Stimulated activated CD8-positive, alpha-beta memory T cell treated with anti-CD3 and anti-CD28 coated beads, Interleukin-15, amount 100 ng/mL, for 1 hour (primary cell): Measurements from ENCODE around the gene S100A5.
A peak's percentile ranks its signal among the peaks of the same experiment; 100 is the strongest.
"Not testable (repeated sequence)": the region's sequence is repeated elsewhere in the genome, so short reads cannot be mapped to it uniquely, and the experiment has no call there.

ENCODE experiments used
- DNase-seq: peaks from one replicate; pipeline ENCODE4 v3.0.0-alpha.2; 2020; ENCODE audit warnings: low read depth

The S100A5 gene

DNA sequence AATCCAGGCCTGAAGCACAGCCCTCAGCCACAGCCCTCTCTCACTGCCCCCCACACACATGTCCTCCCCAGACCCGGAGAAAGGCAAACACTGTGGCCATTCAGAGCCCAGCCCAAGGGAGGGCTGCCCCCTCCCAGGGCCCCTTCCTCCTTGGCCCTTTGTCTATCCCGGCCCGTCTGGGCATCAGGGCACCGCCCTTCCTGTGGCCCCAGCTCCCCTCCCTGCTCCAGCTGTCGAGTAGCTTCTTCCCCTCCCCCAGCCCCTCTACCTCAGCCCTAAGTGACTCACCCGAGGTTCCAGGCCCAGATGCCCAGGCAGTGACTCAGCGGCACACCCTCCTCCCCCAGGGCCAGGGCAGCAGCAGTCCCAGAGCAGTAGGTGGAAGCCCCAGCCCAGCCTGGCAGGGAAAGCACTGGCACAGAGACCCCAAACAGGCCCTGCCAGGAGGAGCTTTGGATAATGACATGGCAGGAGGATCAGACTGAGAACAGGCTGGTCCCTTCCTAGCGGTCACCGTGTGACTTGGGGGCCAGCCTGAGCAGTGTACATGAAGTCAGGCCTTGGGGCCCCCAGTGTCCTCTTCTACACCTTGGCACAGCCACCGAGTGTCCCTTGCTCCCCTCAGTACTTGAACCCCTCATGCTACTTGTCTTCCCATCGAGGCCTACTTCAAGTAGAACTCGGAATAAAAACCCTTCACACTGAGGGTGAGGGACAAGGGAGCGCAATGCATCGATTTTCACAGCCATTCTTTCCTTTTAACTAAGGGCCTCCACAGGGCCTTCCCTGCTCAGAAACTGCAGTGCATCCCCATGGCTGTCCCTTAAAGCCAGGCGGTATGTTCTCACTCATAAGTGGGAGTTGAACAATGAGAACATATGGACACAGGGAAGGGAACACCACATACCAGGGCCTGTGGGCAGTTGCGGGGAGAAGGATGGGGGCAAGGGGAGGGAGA, 26.0 kb upstream of the S100A5 start:
- peak; percentile 70 for DNase-seq

DNA sequence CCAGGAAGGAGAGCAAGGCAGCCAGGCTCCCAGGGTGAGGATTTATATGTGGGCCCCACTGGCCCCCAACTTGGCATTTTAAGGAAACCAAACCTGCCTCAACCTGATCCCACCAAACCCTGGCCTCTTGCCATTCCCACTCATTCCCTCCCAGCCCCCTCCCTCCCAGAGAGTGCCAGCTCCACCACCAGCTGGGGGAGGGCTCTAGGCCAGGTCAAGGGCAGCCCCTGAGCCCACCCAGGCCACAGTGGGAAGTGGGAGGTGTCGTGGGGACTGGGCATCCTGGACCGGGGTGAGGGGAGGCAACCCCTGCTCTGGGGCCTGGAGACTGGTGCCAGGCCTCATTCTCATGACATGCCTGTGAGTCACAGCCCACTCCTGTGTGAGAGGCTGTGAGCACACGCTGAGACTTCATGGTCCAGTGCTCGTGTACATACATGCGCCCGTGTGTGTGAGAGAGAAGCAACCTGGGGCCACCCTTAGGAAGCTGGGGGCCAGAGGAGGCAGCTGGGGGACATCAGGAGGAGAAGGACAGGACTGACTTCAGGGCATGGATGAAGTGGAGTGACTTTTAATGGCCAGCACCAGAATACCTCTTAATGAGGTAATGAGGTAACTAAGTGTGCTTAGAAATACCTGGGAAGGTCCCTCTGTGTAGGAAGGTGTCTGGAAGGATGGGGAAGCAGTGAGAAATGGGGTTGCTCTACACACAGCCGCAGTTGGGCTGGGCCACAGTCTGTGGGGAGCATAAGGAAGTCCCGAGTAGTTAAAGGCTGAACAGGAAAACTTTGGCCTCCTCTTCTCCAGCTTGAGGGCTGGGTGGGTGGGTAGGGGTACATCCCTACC, 25.0 kb upstream of the S100A5 start, which contains the start of gene S100A2:
Gene S100A2, minus strand, starts transcription at position 316 of the 846 bp plus-strand sequence. CDS start 1,967 bp downstream, outside the sequence.
- no peak for DNase-seq

DNA sequence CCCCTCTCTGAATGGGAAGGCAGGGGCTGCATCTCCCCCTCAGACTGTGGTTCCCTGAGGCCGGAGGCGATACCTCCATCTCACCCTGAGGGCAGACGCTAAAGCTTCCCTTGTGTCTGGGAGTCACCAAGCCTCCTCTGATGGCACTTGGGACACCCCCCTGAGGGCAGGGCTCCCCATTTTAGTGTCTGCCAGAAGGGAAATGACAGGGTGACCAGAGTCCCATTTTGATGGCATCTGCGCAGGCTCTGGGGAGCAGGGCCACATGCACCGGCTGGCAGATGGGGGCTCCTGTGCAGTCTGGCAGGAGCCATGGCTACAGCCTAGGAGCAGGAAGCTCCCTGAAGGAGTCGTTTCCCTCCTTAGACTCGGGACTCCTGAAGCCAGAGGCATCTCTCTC, 23.3 kb upstream of the S100A5 start:
- no peak for DNase-seq

DNA sequence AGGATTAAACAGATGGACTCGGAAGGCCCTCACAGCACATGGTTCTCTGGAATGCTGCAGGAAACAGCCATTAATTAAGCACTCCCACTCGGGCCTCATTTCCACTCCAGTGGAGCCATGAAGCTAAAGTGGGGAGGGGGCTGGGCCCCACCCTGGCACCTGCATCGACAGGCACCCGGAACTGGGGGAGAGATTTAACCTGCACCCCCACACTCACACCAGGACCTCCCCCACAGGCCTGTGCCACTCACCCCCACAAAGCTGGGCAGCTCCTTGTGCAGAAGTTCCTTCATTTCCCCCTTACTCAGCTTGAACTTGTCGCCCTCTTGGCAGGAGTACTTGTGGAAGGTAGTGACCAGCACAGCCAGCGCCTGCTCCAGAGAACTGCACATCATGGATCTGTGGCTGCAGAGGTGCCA, 22.8 kb upstream of the S100A5 start:
- no peak for DNase-seq

DNA sequence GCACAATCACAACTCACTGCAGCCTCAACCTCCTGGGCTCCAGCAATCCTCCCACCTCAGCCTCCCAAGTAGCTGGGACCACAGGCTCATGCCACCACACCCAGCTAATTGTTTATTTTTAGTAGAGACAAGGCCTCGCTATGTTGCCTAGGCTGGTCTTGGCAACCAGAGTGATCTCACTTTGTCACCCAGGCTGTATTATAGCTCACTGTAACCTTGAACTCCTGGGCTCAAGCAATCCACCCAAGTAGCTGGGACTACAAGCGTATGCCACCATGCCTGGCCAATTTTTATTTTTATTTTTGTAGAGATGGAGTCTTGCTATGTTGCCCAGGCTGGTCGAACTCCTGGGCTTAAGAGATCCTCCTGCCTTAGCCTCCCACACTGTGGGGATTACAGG, 21.3 kb upstream of the S100A5 start:
- DNase-seq: not testable (repeated sequence)

DNA sequence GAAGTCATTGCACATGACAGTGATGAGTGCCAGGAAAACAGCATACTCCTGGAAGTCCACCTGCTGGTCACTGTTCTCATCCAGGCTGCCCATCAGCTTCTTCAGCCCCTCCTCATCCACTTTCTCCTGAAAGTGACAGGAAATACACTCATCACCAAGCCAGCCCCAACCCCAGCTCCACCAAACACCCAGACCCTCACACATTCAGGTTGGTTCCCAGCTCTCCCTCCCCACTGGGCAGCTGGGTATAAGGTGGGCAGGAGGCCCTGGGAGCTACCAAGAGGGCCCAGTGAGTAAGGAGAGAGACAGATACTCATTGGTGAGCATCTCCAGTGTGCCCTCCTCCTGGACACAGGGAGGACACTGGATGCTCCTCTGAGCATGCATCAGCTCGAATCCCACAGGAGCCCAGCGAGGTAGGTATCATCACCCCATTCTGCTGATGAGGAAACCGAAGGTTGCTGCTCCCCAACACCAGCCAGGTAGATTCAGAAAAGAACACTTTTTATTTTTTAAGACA, 20.8 kb upstream of the S100A5 start:
- DNase-seq: no peak

DNA sequence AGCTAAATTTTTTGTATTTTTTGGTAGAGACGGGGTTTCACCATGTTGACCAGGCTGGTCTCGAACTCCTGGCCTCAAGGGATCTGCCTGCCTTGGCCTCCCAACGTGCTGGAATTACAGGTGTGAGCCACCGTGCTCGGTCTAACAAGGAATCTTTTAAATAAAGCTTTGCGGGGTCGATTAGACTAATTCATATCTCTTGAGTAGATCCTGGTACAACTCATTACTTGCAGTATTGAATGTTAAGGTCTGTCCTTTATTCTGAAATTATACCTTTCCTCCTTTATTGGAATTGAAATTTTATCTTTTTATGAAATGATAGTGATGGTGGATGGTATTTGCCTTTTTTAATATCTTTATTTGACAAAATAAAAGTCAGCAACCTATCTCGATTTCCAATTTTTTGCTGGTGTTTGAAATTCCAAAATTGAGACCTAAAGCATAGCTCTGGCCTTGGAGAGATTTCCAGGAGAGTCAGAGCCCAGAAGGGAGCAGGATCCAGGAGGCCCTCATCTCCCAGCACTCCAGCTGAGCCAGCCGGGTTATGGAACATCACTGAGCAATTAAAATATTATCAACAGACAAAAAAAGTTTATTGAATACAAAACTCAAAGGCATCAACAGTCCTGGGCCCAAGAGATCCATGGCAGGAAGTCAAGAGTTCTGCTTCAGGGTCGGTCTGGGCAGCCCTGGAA, 20.2 kb upstream of the S100A5 start:
- no peak for DNase-seq

DNA sequence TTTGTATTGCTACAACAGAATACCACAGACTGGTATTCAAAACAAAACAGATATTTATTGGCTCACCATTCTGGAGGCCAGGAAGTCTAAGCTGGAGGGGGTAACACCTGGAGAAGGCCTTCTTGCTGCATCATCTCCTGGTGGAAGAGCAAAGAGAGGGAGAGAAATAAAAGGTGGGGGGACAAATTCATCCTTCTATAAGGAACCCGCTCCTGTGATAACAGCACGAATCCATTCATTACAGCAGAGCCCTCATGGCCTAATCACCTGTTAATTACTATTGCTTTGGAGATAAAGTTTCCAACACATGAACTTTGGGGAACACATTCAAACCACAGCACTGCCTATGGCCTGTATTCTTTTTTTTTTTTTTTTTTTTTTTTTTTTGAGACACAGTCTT, 19.5 kb upstream of the S100A5 start:
- no peak for DNase-seq

DNA sequence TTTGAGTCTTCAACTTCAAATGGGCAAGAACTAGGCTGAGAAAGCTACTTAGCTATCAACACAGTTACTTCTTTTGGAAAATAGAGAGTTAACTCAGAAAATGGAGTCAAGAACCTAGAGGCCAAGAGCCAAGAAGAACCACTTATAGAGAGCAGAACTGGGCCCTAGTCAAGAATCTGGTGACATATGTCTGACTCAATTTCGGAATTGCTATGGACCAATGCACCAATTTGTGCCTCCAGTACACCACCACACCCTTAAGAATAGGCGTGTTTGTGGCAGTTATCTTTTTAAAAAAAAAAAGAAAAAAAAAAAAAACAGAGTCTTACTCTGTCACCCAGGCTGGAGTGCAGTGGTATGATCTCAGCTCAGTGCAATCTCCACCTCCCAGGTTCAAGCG, 17.1 kb upstream of the S100A5 start:
- DNase-seq: no peak

DNA sequence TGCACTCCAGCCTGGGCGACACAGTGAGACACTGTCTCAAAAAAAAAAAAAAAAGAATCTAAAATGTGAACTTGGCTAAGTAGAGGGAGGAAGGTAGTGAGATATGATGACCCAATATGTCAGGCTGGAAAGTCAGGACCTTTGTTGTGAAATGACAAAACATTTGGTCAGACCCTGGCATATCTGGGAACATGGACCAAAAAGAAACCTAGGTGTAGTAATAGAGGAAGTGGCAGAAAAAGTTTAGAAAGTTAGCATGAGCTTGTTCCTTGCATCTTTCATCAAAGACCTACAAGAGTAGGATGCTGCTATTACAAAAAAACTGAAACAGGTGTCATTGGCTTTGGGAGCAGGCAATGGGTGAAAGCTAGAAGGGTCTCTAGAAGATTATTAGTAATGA, 15.6 kb upstream of the S100A5 start:
- no peak for DNase-seq

DNA sequence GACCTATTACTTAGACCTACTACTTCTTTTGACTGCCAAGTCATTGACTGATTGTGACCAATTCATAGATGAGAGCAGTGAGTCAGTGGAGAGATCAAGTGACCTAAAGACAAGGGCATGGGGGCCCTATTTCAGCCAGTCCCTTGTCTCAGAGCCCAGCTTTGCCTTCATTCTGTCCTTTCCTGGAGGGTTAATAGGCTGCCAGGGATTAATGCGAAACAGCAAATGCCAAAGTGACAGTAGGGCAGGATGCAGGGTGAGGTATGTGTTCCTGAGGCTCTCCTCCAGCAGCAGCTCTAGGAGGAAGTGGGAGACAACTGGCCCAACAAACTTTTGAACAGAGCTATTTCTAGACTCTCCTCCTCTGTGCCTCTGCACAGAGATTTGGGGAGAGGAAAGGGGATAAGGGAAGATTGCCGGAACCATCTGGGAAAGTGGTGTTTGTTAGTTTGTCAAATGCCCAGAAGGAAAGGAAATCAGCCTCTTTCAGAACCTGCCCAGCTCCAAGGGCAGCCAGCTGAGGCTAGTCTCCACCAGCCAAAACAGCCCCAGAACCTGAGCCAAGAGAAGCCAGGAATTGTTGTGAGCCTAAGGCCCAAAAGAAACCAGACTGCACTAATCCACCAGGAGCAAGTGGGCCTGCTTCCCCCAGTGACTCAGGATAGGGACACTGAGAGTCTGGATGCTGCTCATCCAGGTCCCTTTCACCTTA, 13.3 kb upstream of the S100A5 start:
- no peak for DNase-seq

DNA sequence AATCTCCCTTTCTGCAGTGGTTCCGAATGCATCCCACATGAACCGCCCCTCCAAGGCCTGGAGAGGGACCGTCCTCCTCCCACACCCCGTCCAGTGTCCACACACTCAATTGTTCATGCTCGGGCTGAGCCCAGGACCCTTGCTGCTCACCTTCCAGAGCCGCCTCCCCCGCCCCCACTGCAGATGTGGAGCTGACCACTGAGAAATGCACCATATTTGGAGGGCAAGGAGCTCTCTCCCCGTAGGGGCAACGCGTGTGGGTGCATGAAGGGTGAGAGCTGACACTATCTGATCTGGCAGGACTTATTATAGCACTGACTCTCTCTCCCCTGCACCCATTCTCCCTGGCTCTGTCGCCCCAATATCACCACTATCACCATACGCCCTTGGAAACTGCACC, 12.4 kb upstream of the S100A5 start:
- no peak for DNase-seq

DNA sequence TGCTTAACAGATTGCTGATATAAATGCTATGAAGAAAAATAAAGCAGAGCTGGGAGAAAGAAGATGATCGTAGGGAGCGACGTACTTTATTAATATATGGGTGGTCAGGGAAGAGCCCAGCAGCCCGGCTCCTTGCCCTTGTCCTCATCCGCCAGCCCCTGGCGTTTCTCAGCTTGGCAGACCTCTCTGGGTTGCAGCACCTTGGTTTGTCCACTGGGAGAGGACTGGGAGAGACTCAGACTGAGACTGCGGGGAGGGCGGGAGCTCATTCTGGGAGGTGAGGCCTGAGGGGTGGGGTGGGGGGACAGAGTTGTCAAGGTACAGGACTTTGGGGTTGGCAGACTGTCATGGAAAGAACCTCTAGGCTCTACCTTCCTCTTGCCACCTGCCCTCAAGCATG, 11.6 kb upstream of the S100A5 start:
- DNase-seq: no peak

DNA sequence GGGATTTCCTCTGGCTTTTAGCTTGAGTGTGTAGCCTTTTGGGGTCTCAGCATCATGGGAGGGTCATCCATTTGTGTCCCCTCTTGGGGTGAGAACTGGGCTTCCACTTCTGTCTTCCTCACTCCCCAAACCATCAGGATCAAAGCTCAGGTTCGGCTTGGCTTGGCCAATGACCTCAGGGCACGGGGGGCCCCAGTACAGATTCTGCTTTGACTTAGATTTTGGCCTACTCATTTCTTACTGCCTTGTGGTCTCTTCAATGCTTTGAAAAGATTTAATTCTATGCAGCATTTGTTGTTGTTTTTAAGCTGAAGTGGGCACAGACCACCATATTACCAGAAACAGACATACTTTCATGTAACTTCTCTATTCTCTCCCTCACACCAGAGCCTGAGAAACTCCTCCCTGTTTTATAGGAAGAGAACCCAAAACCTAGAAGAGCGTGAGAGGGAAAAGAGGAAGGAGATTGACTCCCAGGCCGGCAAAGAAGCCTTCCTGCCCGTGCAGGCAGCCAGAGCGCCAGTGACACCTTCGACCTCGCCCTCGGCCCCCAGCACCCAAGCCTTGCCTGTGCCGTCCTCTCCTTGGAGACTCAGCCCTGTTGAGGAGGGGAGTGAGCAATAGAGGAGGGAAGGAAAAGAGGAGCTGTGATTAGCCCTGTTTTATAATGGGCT, 10.2 kb upstream of the S100A5 start:
- no peak for DNase-seq

DNA sequence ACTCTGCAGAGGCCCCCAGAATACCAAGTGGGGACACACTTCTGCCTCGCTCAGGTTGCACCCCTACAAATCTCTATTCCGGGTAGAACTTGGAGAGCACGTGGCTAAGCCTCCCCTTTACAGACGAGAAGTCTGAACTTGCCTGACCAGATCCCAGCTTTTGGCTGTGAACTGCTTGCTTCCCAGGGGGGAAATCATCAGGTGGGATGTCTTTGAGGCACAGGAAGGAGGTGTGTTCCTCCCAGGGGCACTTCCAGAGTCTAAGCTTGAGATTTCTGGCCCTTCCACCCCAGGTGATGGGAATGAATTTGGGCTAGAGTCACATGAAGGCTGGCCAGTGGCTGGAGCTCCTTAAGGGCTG, 9.6 kb upstream of the S100A5 start:
- no peak for DNase-seq

DNA sequence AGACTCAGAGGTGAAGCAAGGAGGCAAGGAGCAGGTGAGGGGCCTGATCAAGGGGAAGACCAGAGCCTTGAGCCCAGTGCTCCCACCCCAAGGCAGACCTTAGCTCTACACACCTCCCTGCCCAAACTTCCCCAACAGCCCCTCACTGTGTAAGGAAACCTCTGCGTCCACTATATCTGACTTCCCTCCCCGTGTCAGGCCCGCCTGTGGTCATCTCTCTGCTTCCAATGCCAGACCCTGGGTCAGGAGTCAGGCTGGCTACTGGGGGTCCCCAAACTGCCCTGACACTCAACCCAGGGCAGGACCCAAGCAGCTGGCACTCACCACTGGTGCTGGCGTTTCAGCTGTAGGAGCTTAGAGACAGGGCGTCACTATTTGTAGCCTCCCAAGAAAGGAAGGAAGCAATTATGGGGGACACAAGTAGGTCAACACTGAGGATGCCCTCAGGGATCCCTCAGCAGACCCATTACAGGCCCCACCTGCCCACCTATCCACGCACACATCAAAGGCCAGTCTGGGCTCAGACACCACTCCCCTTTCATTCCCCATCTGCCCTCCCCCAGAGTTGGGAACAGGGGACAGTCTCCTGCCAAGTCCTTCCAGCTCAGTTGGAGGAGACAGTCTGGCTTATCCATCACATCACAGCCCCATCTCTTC, 9.1 kb upstream of the S100A5 start:
- DNase-seq: no peak

DNA sequence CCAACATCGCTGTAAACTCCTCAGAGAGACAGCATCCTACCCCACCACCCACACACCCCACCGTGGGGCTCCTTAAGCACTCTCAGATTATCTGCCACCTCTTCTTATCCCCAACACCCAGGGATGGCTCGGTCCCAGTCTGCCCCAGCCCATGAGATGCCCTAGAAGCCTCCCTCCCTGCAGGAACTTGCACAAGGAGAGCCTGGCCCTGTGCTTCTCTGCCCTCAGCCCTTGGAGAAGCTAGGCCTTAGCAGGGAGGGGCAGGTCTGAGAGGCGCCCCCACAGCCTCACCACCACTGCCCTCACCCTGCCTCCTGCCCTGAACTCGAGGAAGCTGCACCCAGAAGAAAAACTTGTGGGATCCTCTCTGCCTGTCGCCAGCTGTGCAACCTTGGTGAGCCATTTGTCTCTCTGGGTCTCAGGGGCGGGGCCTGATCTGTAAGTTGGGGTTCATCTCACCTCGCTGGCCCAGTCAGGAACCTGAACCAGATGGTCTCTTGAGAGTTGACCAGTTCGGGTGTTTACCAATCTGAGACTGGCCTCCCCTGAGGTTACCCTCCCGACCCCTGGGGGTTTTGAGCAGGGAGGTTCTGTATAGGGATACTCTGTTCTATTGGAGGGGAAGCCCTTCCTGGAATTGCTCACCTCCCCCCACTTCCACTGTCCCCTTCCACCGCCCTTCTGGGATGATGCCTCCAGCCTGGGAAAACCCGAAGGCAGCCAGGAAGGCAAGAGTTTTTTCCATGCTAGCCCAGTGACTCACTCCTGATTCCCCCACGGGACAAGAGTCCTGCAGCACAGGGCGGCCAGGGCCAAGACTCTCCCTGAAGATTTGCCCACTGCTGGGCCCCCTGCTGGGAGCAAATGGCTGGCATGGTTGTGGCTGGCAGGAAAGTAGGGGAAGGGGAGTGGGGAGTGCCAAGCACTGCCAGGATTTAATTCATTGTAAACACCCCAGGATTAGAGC, 8.3 kb upstream of the S100A5 start, which contains the start of gene S100A3:
Gene S100A3, minus strand, starts transcription at position 537 of the 967 bp plus-strand sequence. CDS start 773 bp downstream, outside the sequence.
- DNase-seq: no peak

DNA sequence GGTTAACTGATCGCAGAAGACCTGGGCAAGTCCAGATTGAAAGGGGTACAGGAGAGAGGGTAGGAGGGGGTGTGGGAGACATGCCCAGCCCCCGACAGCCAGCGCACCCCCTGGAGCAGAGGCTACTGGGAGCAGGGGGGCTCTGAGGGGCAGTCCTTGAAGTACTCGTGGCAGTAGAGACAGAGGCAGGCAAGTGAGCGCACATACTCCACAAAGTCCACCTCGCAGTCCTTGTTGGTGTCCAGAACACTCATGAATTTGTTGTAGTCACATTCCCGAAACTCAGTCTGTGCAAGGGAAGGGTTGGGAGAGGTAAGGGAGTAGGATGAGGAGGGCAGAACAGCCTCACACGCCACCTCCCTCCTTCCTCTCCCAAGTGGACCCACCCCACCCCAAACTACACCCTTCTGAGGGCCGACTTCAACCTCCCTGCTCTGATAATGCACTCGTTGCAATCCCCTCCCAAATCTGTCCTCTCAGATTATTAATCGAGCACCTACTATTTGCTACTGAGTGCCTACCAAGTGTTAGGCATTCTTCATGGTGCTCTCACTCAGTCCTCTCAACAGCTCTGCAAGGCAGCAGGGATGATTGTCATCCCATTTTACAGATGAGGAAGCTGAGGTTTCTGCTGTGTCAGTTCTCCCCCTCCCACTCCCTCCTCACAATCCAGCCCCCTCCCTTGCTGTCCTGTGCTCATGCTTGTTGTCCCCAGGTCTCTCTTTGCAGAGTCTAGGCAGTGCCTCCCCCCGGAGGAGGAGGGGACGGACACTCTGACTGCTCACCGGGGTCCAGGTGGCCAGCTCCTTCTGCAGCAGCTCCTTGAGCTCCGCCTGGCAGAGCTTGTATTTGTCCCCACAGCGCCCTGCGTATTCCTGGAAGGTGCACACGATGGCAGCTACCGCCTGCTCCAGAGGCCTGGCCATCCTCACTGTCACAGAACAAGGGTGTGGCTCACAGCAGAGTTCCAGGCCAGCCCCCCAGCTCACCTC, 7.1 kb upstream of the S100A5 start:
- DNase-seq: no peak
